HepG2 (cell line): ENCODE data around the gene PAIP1. TPM values are rescaled to one million over a fixed set of nuclear protein-coding genes. Genes with fewer than 3 reads are reported as not detected.

Experiments used
- AHDC1 ChIP-seq: sonication (generic); formaldehyde crosslinking; IDR thresholded peaks from 2 replicates; pipeline ENCODE4 v1.5.1; 2020; ENCODE audit warnings: mild to moderate bottlenecking, missing genetic modification reagents, borderline replicate concordance
- CTCF ChIP-seq: sonication (generic); formaldehyde crosslinking; IDR thresholded peaks from 2 replicates; pipeline ENCODE4 v1.5.0; 2020; ENCODE audit warnings: mild to moderate bottlenecking, missing genetic modification reagents, moderate library complexity
- HNRNPH1 ChIP-seq: fragments of 200-400 bp; formaldehyde crosslinking; optimal IDR thresholded peaks from 2 replicates; pipeline ENCODE3; 2017; ENCODE audit warnings: mild to moderate bottlenecking, low read depth, low read length
- MED13 ChIP-seq: sonication (generic); formaldehyde crosslinking; IDR thresholded peaks from 2 replicates; pipeline ENCODE4 v1.5.0; 2020; ENCODE audit warnings: missing genetic modification reagents
- PRDM4 ChIP-seq: sonication (generic); formaldehyde crosslinking; IDR thresholded peaks from 2 replicates; pipeline ENCODE4 v1.9.0; 2021; ENCODE audit warnings: missing genetic modification reagents, borderline replicate concordance
- REL ChIP-seq: sonication (generic); formaldehyde crosslinking; conservative IDR thresholded peaks from 2 replicates; pipeline ENCODE4 v1.8.0; 2022; ENCODE audit warnings: mild to moderate bottlenecking, missing genetic modification reagents, moderate library complexity
- TERF1 ChIP-seq: sonication (generic); formaldehyde crosslinking; IDR thresholded peaks from 2 replicates; pipeline ENCODE4 v1.8.0; 2022; ENCODE audit warnings: mild to moderate bottlenecking, missing genetic modification reagents, moderate library complexity
- ZBTB25 ChIP-seq: IDR thresholded peaks from 2 replicates; pipeline ENCODE4 v1.6.1; 2018; ENCODE audit warnings: missing genetic modification reagents
- ZBTB33 ChIP-seq: sonication (generic); formaldehyde crosslinking; IDR thresholded peaks from 2 replicates; pipeline ENCODE4 v1.4.0; 2020; ENCODE audit warnings: missing genetic modification reagents
- ZNF17 ChIP-seq: sonication (generic); formaldehyde crosslinking; IDR thresholded peaks from 2 replicates; pipeline ENCODE4 v1.5.0; 2020; ENCODE audit warnings: mild to moderate bottlenecking, missing genetic modification reagents
- ZNF430 ChIP-seq: sonication (generic); formaldehyde crosslinking; IDR thresholded peaks from 2 replicates; pipeline ENCODE4 v1.9.0; 2021; ENCODE audit warnings: mild to moderate bottlenecking, missing genetic modification reagents
- ZSCAN22 ChIP-seq: sonication (generic); formaldehyde crosslinking; IDR thresholded peaks from 2 replicates; pipeline ENCODE4 v1.4.0; 2020; ENCODE audit warnings: mild to moderate bottlenecking, missing genetic modification reagents
- polyA plus RNA-seq, 8 experiments: library from polyadenylated mRNA; depleted of rRNA in 3 of 8; stranded (reverse) in 7 of 8; unstranded in 1 of 8; fragments of >200 nt; fragmentation: Illumina TruSeq in 4 of 8; extraction: Trizol in 4 of 8; gene quantifications; 2 replicates each; pipeline versions ENCODE4 v1.2.1 to v1.2.3, GENCODE V29; 2011 to 2016; ENCODE audit warnings: low read depth in 4 of 8, missing spikeins in 1 of 8, mixed read lengths in 1 of 8; ENCODE audit not compliant: insufficient read depth in 1 of 8
- total RNA-seq, 5 experiments: library from RNA; depleted of rRNA; stranded (reverse); fragments of >200 nt; fragmentation: Illumina TruSeq; extraction: Trizol; gene quantifications; 2 replicates each; pipeline ENCODE4 v1.2.3, GENCODE V29; 2016; ENCODE audit warnings: low read depth in 1 of 5

PAIP1 gene
- total and polyA plus RNA-seq, 2 of the 13 experiments (the other 11 are each of a cell fraction or from before 2014, with no cell fraction given) = 96.6 to 116 TPM

- TF ChIP-seq AHDC1 (CRISPR knock-in tag) = 0 out of 2 replicates have a peak, but pooled peaks have one; percentile 12
- no peak for TF ChIP-seq REL (CRISPR knock-in tag)
- TF ChIP-seq ZBTB25 (CRISPR knock-in tag) = peak; percentile 33; the same call in 1 of the 2 replicates
- no peak for TF ChIP-seq HNRNPH1
- TF ChIP-seq ZNF17 = no peak
- no peak for TF ChIP-seq TERF1 (CRISPR knock-in tag)
- TF ChIP-seq PRDM4 (CRISPR knock-in tag) = 0 out of 2 replicates have a peak, but pooled peaks have one; percentile 30
- TF ChIP-seq ZBTB33 (CRISPR knock-in tag) = no peak
- no peak for TF ChIP-seq ZSCAN22 (CRISPR knock-in tag)
- TF ChIP-seq CTCF (CRISPR knock-in tag) = no peak; the same call in 1 of the 2 replicates
- TF ChIP-seq ZNF430 (CRISPR knock-in tag) = no peak
- TF ChIP-seq MED13 (CRISPR knock-in tag) = peak; percentile 78; the same call in 1 of the 2 replicates
Measured at GRCh38 chr5:43602461-43603343, 45.8 kb upstream of the PAIP1 start, which contains the start of gene NNT (continued).
